Cardiac fibroblast (primary cell): Measurements from ENCODE around the gene GDPGP1.
"Not testable (repeated sequence)": the region's sequence is repeated elsewhere in the genome, so short reads cannot be mapped to it uniquely, and the experiment has no call there.

Experiments
- DNase-seq, 2 donors: peaks; one replicate each; pipeline versions ENCODE4 v3.0.0 to v3.0.0-alpha.2; 2010; ENCODE audit warnings: low read depth in 2 of 2
- H3K4me3 ChIP-seq, 2 donors: replicated peaks in 1 of 2; 1 replicate in 1 of 2; 2 replicates in 1 of 2; pipeline ENCODE4 v1.5.1; 2011; ENCODE audit warnings: low read depth in 2 of 2, low read length in 2 of 2, mild to moderate bottlenecking in 2 of 2, moderate library complexity in 1 of 2
- TF ChIP-seq, protein P1 (sequence below): IDR thresholded peaks from one replicate; pipeline ENCODE4 v1.5.1; 2011; ENCODE audit warnings: low read depth, mild to moderate bottlenecking, low read length, inconsistent platforms

Gene GDPGP1, protein sequence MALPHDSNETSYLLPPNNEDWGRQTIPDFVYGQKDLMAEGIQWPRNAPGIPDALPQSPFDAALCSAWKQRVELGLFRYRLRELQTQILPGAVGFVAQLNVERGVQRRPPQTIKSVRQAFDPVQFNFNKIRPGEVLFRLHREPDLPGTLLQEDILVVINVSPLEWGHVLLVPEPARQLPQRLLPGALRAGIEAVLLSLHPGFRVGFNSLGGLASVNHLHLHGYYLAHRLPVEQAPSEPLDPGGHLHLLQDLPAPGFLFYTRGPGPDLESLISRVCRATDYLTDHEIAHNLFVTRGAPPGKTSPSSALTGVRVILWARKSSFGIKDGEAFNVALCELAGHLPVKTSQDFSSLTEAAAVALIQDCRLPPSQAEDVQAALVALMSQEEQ

DNA sequence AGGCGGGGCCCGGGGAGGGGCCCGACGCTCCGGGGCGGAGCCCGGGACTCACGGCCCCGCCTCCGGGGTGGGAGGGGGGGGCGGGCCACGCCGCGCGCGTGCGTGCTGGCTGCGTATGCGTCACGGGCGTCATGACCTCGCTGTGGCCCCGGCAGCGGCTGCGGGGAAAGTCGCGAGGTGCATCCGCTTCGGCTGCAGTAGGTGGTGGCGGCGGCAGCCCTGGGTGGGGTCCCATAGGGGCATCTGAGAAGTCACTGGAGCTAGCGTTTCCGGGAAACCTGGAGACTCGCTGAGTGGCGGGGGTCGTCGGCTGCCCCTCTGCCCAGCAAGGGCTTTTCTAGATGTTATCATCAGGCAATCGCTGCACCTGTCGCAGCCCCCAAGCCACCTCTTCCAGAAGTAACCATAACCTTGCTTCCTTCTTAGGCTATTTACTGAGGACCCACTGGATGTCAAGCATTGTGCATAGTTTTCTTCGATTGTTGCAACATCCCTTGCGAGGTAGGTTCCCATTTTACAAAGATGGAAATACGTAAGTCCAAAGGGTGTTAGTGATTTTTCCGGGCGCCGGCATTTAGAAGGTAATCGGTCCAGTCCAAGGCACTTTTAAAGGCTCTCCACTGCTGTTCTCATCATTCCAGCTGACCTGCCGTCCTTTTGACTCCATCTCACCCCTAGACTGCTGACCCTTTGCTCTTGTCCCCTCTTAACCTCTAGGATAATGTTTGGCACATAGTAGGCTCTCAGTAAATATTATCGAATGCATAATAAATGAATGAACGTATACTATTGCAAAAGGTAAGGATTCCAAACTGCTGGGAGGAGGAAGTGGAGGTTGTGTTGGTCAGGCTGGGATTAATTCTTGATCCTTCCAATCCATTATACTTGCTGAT, at the start of gene GDPGP1:
Gene GDPGP1 (plus strand): TSS at position 114 of the 893 bp plus-strand sequence. CDS start 6,700 bp downstream, outside the sequence.
- TF ChIP-seq, protein P1, sequence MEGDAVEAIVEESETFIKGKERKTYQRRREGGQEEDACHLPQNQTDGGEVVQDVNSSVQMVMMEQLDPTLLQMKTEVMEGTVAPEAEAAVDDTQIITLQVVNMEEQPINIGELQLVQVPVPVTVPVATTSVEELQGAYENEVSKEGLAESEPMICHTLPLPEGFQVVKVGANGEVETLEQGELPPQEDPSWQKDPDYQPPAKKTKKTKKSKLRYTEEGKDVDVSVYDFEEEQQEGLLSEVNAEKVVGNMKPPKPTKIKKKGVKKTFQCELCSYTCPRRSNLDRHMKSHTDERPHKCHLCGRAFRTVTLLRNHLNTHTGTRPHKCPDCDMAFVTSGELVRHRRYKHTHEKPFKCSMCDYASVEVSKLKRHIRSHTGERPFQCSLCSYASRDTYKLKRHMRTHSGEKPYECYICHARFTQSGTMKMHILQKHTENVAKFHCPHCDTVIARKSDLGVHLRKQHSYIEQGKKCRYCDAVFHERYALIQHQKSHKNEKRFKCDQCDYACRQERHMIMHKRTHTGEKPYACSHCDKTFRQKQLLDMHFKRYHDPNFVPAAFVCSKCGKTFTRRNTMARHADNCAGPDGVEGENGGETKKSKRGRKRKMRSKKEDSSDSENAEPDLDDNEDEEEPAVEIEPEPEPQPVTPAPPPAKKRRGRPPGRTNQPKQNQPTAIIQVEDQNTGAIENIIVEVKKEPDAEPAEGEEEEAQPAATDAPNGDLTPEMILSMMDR = no peak
- peak; percentile 23 to 25 for DNase-seq

DNA sequence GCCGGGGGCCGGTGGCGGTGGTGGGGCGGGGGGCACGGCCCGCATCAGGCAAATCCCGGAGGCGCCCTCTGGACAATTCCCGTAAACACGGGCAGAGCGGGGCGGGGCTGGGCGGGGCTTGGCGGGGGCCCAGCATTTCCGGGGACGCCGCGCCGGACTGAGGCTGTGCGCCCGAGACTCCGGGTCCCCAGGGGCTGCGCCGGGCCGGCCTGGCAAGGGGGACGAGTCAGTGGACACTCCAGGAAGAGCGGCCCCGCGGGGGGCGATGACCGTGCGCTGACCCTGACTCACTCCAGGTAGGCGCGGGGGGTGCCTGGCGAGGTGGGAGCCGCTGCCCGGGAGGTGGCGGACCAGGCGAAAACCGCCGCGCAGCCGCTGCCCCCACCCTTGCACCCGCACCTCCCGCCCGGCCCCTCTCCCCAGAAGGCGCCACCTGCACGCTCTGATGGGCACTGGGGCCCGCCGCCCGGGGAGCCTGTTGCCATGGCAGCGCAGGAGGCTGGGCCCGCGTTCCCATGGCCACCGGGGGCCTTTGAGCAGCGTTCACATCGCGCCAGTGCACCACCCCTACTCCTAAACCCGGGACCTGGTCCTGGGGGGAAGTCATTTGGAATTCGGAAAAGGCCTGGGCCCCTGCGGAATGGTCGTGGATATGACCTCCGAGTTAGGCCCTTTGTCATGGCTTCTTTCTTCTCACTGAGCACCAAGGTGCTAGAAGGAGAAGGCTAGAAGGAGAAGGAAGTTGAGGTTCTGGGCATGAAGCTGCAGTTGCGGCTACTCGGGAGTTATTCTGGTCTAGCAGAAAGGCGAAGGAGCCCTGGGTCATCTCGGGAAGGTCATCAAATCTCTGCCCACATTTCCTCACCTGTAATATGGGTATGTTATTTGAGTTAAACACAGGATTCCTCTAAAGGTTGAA, 49.0 kb upstream of the GDPGP1 start:
- TF ChIP-seq, protein P1 = no peak
- peak; percentile 47 to 64 for DNase-seq

More for the DNA sequence above, at the start of gene GDPGP1:
- peak within 1 kb of the TSS; percentile 84 to 90 for H3K4me3 ChIP-seq

DNA sequence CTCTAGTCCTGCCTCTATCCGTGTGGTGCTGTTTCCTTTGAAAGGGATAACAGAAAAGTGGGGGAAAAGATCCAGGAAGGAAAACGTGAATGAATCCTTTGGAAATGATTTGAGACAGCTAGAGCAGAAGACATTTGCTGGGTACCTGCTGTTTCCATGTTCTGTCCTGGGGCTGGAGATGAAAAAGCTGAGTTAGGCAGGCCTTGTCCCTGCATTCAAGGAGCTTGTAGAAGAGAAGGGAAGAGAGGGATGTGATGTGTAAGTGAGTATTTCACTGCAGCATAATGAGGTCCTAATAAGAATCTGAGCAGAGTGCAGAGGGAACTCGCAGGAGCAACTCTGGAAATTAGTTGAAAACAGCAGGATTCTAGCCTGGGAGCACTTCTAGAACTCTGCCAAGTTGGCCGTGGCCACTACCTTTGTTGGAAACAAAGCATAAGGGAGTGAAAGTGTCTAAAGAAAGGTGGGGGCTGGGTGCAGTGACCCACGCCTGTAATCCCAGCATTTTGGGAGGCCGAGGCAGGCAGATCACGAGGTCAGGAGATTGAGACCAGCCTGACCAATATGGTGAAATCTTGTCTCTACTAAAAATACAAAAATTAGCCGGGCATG, 46.6 kb upstream of the GDPGP1 start:
- no peak overlapping the region for H3K4me3 ChIP-seq
- DNase-seq = no peak
- TF ChIP-seq, protein P1 = no peak

More for the DNA sequence above, 49.0 kb upstream of the GDPGP1 start:
- peak overlapping the region; percentile 56 to 70 for H3K4me3 ChIP-seq

DNA sequence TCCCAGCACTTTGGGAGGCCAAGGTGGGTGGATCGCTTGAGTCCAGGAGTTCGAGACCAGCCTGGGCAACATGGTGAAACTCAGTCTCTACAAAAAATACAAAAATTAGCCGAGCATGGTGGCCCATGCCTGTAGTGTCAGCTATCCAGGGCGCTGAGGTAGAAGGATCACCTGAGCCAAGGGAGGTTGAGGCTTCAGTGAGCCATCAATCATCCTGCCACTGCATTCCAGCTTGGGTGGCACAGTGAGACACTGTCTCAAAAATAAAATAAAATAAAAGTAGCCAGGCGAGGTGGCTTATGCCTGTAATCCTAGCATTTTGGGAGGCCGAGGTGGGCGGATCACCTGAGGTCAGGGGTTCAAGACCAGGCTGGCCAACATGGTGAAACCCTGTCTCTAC, 45.9 kb upstream of the GDPGP1 start:
- not testable (repeated sequence) for DNase-seq, H3K4me3 ChIP-seq

DNA sequence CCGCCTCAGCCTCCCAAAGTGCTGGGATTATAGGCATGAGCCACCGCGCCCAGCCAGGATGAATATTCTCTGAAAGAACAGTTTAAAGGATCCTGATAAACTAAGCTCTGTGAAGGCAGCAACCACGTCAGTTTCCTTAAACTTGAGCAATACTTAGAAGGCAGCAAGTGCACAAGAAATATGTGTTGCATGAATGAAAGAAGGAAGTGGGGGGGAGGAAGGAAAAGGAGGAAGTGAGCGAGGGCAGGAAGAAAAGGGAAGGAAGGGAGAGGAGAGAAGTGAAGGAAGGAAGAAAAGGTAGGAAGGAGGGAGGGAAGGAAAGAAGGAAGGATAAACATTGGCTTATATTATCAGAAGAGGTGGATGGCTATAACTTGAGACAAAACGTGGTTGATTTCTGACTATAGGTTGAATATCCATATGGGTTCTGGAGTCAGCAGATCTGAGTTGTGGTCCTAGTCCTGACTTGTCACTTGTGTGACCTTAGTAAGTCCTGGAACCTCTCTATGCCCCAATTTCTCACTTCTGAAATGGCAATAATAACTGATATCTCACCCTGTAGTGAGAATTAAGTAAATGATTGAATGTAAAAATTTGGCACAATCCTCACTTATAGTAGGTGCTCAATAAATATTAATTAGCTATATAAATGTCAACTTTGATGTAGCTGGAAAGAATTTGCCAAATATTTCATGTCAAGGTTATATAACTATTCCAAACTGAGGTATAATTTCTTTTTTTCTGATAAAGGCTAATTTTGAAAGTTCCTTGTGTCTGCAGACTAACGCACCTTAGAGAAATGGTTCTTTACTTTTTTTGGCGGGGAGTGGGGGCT, 44.9 kb upstream of the GDPGP1 start:
- DNase-seq = peak in 1 of 2 donors; percentile 32
- TF ChIP-seq, protein P1 = no peak
- no peak overlapping the region for H3K4me3 ChIP-seq

DNA sequence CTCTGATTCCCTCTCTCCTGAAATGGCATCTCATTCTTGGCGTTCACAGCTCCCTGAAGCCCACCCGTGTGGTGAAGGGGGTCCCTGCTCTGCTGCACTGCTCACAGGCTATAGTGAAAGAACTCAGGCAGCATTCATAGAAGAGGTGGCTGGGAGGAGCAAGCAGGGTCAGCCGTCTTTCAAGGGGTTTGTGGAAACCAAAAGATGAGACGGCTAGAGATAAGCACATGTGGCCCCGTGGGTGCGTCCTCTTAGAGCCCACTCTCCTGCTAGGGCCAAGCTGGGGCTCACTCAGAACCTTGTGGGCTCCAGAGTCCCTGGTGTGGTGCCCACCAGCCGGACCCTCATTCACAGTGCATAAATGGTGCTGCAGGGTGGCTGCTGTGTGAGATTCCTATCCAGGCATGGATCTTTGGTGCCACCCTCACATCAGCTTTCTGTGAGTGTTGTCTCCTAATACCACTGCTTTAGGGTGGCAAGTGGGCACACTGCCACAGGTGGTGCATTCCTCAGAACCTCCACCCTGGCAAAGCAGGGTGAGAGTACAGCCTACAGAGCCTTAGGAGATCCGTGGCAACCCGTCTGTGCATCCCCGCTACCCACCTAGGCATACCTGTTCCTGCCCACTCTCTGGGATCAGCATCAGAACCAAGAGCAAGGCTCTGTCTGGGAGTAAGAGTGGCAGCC, 44.1 kb upstream of the GDPGP1 start:
- H3K4me3 ChIP-seq = no peak overlapping the region
- TF ChIP-seq, protein P1 = no peak

More for the DNA sequence above, 44.1 kb upstream of the GDPGP1 start:
- no peak for DNase-seq
